Astrocyte of the hippocampus (primary cell): Measurements from ENCODE around the gene AMBP.
"Not testable (repeated sequence)": the region's sequence is repeated elsewhere in the genome, so short reads cannot be mapped to it uniquely, and the experiment has no call there.

Experiments
- DNase-seq: peaks from one replicate; pipeline ENCODE4 v3.0.0; 2011; ENCODE audit warnings: low read depth, low spot score

AMBP gene

GRCh38 chr9:114051706-114052105 lies 26.4 kb downstream of the AMBP start:
- no peak for DNase-seq

- DNase-seq = no peak
These were observed 26.8 kb downstream of the AMBP start for GRCh38 chr9:114051281-114051680.

DNA sequence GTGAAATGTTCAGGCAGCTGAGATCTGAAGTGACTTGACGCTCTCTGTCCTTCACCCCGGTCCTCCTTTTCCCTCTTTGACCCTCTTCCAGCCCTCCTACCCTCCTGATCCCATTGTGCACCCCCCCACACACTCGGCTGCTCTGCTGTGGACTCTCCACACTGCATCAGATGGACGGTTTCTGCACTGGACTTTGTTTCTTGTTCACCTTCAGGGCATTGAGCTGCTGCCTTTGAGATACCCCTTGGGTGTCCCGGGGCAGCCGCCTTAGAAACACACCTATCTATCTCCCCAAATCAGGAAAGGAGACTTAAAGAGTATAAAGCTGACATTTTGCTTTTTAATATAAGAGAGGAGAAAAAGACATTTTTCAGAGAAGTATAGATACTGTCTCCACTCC lies 27.5 kb downstream of the AMBP start:
- DNase-seq = no peak

- DNase-seq = no peak
These were observed 27.9 kb downstream of the AMBP start for GRCh38 chr9:114050226-114050568.

DNA sequence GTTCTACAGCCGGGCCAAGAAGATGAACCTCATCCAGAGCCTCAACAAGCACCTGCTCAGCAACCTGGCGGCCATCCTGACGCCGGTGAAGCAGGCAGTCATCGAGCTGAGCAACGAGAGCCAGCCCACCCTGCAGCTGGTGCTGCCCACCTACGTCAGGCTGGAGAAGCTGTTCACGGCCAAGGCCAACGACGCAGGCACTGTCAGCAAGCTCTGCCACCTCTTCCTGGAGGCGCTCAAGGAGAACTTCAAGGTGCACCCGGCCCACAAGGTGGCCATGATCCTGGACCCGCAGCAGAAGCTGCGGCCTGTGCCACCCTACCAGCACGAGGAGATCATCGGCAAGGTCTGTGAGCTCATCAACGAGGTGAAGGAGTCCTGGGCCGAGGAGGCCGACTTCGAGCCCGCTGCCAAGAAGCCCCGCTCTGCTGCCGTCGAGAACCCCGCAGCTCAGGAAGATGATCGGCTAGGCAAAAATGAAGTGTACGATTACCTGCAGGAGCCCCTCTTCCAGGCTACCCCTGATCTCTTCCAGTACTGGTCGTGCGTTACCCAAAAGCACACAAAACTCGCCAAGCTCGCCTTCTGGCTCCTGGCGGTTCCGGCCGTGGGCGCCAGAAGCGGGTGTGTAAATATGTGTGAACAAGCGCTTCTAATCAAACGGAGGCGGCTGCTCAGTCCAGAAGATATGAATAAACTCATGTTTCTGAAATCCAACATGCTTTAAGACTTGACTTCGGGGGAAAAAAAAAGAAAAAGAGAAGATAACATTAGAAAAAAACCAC lies 28.5 kb downstream of the AMBP start:
- DNase-seq = no peak

DNA sequence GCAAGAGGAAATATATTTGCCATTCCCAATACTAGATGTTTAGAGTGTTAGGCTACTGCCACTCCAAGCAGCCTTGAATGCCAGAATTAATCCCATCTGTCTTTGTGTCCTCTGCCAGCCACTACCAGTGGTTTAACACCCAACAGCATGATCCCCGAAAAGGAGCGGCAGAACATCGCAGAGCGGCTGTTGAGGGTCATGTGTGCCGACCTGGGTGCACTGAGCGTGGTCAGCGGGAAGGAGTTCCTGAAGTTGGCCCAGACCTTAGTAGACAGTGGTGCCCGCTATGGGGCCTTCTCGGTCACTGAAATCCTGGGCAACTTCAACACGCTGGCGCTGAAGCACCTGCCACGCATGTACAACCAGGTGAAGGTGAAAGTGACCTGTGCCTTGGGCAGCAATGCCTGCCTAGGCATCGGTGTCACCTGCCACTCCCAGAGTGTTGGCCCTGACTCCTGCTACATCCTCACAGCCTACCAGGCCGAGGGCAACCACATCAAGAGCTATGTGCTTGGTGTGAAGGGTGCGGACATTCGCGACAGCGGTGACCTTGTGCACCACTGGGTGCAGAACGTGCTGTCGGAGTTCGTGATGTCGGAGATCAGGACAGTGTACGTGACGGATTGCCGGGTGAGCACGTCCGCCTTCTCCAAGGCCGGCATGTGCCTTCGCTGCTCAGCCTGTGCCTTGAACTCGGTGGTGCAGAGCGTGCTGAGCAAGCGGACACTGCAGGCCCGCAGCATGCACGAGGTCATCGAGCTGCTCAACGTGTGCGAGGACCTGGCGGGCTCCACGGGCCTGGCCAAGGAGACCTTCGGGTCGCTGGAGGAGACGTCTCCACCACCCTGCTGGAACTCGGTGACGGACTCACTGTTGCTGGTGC lies 29.3 kb downstream of the AMBP start:
- DNase-seq = no peak

DNA sequence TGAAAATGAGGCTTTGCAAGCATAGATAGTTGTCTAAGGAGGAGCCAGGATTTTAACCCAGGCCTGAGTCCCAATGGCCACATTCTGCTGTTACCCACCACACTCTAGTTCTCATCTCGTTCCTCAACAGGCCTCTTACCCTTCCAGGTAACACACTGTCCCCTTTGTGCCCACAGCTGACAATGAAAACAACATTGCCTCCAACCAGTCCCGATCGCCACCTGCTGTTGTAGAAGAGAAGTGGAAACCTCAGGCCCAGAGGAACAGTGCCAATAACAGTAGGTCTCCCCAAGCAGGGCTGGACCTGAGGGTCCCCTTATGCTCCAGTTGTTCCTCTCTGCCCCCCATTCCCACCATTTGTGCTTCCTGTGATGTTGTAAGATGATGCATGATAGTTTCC lies 30.4 kb downstream of the AMBP start:
- peak; percentile 31 for DNase-seq

- DNase-seq = no peak
These were observed 31.2 kb downstream of the AMBP start for GRCh38 chr9:114046875-114047274.

- DNase-seq = no peak
These were observed 31.8 kb downstream of the AMBP start for GRCh38 chr9:114046237-114046755.

- not testable (repeated sequence) for DNase-seq
These were observed 34.4 kb downstream of the AMBP start for GRCh38 chr9:114043660-114044059.

DNA sequence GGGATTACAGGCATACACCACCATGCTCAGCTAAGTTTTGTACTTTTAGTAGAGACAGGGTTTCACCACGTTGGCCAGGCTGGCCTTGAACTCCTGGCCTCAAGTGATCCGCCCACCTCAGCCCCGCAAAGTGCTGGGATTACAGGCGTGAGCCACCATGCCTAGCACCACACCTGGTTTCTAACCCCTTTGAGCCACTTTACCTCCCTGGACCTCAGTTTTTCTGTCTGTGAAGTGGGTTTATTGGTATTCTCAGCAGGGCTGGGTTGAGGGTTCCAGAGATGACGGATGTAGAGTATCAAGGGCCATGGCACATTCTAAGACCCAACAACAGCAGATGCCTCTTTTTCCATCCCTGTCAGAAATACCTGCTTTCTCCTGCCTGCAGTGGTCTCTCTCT lies 38.6 kb downstream of the AMBP start:
- DNase-seq = no peak

DNA sequence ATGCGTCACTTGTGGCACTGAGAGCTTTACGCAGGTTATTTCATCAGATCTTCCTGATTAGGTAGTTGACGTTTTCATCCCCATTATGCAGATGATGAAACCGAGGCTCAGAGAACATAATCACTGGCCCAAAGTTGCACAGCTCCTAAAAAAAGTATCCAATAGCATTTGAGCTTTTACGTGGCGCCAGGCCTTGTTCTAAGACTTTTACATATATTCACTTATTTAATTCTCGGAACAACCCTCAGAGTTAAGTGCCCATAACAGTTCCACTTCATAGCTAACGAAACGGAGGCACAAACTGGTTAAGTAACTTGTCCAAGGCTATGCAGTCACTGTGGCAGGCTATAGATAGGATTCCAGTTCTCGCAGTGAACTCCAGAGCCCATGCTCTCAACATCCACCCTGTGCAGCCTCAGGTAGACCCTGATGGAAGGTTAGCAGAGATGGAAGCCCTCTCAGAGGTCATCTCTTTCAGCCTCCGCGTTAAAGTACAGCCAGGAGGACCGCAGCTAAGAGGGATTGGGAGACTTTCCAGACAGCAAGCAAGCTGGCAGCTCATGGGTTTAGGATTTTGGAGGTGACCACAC lies 39.3 kb downstream of the AMBP start:
- DNase-seq = no peak

GRCh38 chr9:114037961-114038723 lies 40.0 kb downstream of the AMBP start:
- DNase-seq = peak; percentile 92

GRCh38 chr9:114037249-114037648 lies 40.9 kb downstream of the AMBP start:
- DNase-seq = no peak

GRCh38 chr9:114035845-114036801 lies 42.0 kb downstream of the AMBP start:
- DNase-seq = no peak

DNA sequence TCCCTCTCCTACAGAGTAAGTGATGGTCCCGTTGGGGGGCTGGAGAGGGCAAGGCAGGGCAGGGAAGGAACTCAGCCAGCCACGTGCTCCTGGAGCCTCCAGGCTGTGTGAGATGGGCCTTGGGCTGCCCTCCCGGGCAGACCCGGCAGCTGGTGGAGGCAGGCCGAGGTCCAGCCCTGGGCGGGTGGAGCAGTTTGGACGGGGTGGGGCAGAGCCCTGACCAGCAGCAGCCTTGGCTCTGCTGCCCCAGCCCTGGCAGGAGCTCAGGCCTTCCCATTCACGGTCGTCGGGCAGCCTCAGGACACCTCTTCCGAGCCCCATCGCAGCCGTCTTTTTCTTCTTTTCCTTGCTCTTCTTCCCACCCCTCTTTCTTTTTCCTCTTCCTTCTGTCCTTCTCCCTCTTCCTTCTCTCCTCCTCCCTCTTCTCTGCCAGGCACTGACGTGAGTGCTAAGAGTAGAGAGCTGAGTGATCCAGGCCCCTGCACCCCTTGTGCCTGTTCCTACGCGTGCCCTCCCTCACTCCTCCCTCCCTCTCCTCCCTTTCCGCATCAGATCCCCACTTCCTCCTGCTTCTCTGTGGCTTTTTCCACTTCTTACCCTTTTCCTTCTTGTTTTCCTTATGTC lies 42.8 kb downstream of the AMBP start:
- DNase-seq = no peak

GRCh38 chr9:114034661-114035062 lies 43.4 kb downstream of the AMBP start:
- no peak for DNase-seq

GRCh38 chr9:114034196-114034595 lies 43.9 kb downstream of the AMBP start:
- no peak for DNase-seq

GRCh38 chr9:114033397-114034103 lies 44.5 kb downstream of the AMBP start:
- peak; percentile 45 for DNase-seq
